ENCODE data around the gene TP63.

TP63 gene

DNA sequence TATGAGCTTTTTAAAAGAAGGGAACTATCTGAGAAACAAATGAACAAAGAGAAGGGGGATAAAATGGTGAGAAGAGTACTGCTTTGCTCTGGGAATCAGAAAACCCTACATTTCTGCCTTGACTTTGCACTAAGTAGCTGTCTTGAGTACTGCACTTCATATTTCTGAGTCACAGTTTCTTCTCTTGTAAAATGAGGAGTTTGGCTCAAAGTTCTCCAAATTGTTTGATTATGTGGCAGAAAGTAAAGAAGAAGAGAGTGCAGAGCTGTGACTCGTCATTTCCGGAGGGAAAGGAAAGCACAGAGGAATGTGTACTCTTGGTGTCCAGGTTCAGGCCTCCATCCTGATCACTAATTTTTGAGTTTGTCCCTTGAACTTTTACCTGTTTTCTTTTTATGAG is 54.7 kb downstream of the TP63 start:
- no peak for DNase-seq

DNA sequence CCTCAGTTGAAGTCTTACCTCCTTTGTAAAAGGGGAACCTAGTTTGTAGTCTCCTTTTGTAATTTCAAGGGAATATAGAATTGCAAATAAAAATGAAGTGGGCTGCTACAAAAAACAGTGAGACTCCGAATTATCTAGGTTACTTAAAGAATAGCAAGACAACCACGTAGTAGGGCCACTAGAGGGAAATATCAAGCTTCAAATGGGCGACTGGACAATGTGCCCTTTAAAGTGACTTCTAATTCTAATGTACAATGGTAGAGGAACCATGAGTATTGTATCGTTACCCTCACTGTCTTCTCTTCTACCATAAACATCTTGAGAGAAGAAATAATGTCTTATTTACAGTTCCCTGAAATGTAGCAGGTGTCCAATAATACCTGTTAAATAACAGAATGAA is 56.3 kb downstream of the TP63 start:
- no peak for DNase-seq

DNA sequence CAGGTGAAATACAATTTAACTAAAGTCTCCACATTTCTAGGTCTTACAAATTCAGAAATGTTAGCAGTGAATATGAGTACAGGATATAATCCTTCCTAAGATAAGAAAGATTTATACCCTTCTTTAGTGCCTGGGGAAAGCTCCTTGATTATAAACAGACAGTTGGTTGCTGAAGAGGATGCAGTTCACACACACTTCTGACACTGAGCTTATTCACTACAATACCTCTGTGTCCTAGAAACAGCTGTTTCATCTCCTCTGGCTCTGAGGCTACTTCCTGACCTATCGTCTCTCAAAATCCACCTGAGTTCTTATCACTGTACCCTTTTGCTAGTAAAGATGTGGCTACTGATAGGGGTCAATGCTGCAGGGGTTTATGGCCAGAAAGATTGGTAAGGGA is 57.1 kb downstream of the TP63 start:
- DNase-seq: no peak

DNA sequence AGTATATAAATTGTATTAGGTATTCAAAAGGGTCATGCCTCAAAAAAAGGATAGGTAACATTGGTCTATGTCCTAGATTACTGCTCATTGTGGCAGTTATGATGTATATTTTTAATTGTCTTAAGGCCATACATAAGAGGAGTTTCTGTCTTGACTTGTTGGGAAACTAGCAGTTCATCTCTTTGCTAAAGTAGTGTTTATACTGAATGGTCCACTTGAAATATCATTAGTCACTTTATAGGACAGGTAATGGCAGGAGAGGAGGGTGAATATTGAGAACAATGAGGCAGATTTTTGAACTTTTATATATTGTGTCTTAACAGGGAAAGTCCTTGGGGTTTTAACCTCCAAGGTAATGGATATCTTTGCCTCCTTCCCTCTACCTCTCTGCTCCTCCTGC is 58.4 kb downstream of the TP63 start:
- DNase-seq: no peak

DNA sequence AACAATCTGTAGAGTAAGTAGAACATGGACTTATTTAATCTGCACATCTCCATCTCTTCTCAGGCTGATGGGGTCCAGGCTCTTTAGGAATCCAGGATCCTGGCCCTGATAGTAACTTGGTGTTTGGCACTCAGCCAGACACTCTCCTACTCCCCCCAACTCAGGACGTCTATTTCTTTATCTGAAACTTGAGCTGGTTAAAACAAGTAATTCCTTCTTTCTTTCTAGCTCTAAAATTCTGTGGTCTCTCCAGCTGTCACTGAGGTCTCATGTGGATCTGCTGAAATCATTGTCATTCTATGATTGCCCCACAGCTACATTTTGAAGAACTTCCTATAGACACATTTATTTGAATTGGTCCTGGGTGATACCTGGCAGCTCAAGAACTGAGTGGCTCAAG is 59.0 kb downstream of the TP63 start:
- DNase-seq: no peak

DNA sequence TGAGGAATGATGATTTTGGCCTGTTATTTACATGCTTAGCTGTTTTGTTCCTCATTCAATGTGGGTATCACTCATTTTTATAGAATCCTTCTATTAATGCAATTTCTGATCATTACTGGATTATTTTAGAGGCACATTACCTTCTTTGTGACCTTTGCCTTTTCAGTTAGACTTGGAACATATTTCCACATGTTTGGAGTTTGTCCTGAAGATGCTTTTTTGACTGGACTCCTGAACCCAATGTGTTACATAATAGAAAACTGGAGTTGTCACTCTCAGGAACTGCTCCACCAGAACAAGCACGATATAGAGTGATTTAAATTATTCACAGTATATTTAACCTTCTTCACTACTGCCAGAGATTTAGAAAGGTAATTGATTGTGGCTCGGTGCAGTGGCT is 59.5 kb downstream of the TP63 start:
- no peak for DNase-seq

DNA sequence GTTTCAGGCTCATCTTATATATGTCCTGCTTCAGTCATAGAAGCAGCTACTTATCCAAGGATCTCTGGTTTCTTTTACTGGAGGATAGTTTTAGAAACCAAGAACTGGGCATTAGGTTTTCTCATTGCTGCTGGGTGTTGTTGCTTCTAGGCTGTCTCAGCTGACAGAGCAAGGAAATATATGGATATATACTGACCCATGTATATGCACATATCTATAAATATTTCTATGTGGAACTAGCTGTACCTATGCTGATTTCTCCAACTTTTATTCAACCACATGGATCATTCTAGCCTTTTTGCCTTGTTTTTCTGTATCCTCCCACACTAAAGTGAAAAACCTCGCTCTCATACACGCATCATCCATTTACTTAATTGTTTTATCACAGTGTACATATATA is 64.2 kb downstream of the TP63 start:
- no peak for DNase-seq

DNA sequence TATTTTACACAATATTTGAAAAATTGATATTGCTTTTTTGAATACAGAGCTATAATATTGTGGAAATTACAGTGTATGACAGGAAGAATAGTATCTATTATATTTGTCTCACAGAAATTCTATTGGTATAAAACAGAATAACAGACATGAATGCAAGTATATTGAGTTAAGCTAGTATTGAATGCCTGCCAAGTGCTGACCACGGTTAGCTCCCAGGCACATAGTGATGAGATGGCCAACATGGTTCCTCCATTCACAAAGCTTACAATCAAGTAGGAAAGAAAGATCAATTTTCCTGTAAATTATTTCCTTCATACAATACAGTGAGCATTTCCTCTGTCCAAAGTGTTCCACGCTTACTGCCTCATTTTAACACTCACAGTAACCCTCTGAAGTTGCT is 67.6 kb downstream of the TP63 start:
- DNase-seq: no peak

DNA sequence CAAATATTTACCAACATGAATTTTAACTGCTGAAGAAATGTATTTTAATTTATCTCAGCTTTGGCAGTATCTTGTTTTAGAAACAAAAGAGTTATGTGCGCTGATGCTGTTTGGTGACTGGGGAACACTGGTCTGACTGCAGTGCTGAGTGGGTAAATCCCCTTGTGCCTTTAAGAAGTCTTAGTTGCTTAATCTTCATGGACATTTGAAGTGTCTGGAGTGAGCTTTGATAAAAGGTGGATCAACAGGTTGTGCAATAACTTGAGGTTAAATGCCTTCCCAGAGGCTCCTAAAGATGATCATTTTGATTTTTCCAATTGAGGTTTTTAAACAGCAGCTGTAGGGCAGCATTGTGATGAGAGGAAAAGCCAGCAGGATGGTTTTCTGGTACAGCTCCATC is 68.7 kb downstream of the TP63 start:
- no peak for DNase-seq

DNA sequence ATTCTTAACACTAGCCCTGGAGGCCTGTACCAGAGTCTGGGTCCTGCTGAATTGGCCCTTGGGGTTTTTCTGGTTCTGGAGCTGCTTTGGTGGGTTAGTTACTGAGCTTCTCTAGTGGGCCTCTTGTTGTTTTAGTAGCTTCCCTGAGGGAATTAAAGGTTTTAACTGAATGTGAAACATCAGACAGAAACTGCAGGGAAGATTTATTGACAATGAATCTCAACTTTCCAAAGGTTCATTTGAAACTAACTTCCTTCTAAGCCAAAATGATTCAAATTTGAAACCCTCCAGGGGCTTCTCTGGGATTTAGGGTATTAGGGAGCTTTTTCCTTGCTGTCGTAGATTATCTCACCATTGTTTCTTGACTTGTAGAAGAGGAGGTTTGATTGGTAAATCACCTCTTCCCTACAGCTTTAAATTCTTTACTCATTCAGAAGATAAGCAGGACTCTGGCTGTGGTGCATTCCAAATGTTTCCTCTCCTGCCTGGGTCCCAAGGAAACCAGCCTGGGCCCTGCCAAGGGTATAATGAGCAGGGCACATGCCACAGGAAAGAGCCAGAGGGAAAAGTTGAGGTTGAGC is 71.0 kb downstream of the TP63 start:
- DNase-seq: no peak

DNA sequence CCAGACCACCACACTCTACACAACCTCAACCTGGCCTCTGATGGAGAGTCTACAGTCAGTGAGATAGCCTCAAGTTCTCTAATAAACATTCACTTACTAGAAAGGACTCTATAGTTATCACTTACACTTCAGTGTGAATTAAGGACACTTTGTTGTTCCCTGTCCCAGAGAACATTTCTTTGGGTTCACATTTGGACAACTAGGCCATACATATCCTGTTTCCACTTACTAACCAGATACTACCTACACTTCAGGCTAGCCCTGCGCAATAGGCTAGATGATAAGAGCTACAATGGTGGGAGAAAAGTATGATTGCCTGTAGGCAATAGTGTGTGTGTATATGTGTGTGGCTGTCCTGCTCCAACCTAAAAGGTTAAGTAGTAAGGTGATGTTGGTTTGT is 72.7 kb downstream of the TP63 start:
- no peak for DNase-seq

DNA sequence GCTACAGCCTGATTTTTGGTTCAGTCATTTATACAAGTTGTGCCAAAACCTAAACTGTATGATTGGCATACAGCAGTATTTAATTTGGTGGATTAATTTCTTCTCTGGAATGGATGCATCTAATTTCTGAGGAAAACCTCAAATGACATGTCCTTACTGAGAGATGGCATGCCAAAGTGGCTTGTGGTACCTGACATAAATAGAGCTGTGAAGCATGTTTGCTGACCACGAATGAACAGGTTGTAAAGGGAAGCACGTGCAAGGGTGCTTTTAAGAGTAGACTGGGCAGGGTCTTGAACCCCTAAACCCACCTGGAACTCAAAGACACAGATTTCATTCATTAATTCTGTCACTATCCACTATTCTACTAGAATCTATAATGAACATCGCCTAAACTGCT is 77.2 kb downstream of the TP63 start:
- DNase-seq: no peak

DNA sequence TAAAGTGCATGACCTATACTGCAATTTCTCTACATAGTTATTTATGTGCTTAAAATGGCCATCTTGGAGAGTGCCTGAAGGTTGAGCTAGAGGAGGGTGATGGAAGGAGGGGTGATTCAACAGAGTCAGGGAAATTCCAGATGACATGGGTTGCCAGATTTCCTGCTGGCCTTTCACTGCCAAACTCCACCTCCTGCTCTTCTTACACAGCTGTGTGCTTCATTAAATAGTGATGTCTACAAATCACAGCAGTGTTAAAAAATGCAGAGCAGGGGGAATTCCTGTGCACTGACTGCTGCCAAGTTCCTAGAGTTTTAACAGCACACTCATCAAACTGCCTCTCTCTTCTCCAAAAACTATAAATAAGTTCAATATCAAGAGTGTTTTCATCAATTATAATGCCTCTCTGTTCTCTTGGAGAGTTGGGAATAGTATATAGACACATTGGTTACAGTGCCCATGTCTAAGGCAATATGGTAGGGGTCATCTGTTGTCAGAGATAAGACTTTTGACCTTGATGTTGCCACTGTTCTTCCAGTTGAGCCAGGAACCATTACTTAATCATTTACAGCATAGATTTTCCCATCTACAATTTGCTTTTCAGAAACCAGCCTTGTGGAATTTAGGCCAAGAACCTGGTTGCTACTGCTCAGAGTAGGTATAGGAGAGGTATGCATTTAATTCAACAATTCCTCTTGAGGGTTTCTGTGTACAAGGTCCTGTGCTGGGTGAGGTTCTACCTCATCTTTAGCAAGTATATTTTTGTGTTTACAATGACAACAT is 79.6 kb downstream of the TP63 start:
- DNase-seq: no peak

DNA sequence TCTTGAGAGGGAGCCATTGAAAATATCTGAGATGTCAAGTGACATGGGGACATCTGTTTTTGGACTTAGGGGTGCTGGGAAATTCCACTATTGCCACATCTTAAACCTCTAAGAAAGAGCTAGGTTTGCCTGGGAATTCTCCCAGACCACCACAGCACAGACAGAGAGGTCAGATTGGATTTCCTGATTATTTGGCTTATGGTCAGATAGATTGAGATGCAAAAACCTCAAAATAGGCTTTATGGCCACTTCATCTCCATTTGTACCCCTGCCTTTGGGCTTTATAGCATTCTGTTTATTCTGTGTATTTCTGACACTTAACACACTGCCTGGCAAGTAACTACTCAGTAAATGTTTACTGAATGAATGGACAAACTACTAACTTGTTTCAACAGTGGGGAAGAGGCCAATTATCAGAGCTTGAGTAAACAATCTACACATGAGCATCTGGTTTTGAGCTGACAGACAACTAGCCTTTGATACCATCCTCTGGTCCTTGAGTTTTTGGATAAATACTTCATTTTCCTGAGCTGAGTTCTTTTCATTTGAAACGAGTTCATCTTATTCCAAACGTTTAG is 81.8 kb downstream of the TP63 start:
- DNase-seq: no peak

DNA sequence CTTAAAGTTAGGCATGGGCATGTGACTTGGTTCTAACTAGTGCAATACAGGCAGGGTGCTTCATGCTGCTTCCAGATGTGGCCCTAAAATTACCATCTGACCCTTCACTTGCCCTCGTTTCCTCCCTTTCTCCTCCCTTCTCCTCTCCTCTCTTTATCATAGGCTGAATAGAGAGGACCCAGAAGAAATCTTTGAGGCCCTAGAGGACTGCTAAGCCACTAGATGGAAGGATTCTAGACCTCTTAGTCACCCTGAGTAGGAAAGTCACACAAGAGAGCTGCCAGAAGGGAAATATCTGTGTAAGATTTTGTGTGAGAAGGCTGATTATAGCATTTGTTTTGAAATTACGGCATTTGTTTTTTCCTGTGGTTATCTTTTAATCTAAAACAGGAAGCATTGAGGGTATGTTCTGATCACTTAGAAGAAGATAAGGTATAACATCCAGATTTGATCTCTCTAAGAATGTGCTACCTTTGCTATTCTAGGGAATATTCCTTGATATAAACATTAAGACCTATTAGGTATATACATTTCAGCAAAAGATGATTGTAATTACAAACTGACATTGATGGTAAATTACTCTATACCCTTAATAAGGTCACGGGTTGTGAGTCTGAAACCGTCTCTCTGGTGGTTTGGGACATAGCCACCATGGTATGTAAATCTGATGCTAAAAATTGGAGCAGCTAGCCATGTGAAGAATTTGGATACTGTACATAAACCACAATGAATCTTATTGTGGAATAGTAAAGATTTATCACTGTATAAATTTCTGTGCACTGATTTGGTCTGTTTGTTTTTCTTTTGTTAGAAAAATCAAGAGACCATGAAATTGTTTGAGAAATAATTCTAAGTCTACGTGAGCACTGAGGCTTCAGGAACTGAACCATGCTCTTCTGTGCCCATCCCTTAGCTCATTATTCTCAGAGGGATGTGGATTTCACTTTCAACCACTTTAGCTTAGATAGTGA is 84.1 kb downstream of the TP63 start:
- DNase-seq: no peak

DNA sequence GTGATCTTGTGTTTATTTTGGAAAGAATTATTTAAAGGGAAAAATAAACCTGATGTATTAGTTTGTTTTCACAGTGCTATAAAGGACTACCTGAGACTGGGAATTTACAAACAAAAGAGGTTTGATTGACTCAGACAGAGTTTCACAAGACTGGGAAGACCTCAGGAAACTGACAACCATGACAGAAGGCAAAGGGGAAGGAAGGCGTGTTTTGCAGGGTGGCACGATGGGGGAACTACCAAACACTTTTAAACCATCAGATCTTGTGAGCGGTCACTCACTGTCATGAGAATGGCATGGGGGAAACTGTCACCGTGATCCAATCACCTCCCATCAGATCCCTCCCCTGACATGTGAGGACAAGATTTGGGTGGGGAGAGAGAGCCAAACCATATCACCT is 87.0 kb downstream of the TP63 start:
- no peak for DNase-seq

DNA sequence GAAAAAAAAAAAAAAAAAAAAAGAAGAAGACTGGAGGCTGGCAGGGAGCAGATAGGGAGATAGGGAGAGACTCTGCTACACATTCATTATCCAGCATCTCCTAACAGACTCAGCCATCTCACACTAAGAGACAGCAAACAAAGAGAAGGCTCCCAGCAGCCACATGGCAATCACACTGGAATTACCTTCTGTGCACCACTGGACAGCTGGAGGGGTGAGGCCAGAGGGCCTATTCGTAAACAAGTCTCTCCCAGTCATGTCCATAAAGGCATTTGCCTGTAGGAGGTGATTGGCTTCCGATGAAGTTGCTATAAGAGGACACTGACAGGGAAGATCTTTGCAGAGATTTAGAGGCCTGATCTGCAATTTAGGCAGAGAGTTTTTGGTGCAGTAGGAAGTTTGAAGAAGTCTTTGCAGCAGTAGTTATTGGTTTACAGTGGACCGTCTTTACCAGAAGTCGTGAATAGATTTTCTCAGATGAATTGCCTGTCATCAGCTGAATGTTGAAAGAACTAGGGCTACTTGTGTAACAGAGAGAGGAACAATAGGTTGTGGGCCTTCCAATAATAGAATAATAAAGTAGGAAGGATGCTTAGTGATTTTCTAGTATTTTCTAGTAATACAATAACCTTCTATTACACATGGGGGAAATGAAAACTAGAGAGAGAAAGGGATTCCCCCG is 89.7 kb downstream of the TP63 start:
- no peak for DNase-seq

DNA sequence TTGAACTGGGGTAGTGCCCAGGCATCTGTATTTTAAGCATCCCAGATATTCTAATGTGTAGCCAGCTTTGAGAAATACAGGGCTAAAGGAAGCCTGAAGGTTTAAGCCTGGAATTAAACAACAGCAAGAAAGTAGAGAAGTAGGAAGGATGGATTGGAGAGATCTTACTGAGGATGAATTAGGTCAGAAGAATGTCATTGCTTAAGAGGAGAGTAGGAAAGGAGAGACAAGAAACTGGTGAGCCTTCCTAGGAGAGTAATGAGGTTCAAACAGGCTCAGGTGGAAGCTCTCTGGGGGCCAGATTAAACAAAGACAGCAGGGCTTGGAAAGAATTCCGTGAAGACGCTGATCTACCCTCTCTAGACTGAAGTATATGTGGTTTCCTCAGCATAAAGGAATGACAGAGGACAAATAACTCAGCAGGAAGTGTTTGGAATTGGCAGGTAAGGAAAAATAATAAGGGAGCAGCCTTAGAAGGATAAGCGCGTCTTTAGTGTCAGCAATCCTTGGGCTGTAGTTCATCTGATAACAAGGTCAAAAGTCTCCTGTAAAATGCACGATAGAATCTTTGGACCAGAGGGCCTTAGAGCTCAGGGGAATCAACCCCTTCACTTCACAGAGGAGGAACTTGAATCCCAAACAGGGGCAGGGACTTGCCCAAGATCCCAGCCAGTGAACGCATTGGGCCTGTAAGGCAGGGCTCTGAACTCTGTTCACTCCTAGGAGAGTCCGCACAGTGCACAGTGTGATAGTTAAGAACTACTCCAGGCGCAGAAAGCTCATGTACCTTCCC is 90.9 kb downstream of the TP63 start:
- DNase-seq: no peak

DNA sequence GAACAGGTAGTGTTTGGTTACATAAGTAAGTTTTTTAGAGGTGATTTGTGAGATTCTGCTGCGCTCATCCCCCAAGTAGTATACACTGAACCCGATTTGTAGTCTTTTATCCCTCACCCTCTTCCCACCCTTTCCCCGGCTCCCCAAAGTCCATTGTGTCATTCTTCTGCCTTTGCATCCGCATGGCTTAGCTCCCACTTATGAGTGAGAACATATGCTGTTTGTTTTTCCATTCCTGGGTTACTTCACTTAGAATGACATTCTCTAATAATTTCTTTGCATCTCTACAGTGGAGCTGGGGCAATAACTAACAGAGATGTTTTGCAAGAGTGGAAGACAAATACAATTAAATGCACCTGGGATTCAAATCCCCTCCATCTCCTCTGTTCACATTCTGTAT is 93.2 kb downstream of the TP63 start:
- peak; percentile 26 for DNase-seq

DNA sequence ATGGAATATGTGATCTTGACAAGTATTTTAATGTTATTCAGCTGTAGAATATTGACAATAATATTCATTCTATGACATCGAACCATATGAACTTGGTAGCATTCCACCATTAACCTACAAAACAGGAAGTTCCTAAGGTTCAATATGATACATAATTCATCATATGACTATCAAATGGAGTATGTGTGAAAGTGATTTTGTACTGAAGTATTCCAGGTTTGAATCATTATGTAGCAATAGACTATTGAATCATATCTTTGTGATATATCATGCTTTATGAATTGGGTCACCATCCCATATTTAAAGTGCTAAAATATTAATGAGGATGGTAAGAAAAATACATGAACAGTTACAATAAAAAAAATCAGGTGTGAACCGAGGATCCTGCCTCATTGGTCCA is 95.1 kb downstream of the TP63 start:
- no peak for DNase-seq

DNA sequence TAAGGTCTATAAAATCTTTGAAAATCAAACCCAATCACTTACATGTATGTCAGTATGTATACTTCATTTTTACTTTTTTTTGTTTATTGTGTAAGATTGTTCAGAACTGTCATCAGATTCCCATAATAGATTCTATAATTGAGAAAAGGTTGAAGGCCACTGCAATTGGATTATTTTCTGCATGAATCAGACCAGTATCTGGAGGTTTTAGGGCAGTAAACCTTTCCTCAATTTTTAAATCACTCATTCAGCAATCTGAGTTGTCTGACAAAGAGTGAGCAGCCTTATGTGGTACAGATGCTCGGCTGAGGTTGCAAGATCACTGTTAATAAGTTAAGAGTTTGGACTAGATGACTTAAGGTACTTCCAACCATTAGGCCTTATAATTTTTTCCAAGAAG is 96.0 kb downstream of the TP63 start:
- no peak for DNase-seq

DNA sequence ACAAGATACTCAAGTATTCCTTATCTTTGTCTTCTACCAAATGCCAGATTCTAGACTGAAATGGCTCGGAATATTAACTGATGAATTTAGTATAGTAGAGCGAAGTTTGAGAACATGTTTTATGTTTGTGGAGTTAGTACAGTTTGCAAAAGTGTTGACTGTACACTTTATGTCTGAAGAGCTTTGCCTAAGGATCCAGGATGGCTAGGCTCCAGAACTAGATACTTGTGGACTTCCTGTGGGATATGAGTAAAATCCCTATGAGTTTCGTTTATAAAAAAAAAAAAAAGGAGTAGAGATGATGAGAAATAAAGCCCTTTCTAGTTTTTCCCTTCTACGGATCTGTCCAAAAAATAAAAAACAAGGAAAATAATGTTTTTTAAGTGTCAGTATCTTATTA is 96.7 kb downstream of the TP63 start:
- DNase-seq: no peak

Measured in NCI-H1694 treated with DMSO at 0.1 percent for 48 hours (cell line).